Thyroid gland (tissue), 4 donors: ENCODE measurements around the gene MAD1L1. TPM values are rescaled to one million over a fixed set of nuclear protein-coding genes. Genes with fewer than 3 reads are reported as not detected.

Experiments used
- DNase-seq, 2 donors: peaks; one replicate each; pipeline ENCODE4 v3.0.0-alpha.2; 2019
- H3K27ac ChIP-seq, 3 donors: fragments of 200-600 bp; sonication (generic); 1 replicate in 2 of 3; 2 replicates in 1 of 3; pipeline ENCODE4 v1.5.1; 2016 to 2019; ENCODE audit warnings: mild to moderate bottlenecking in 1 of 3, moderate library complexity in 1 of 3
- H3K27me3 ChIP-seq: fragments of 200-600 bp; sonication (generic); one replicate; pipeline ENCODE4 v1.5.1; 2019
- H3K36me3 ChIP-seq, 2 donors: fragments of 200-600 bp; sonication (generic); one replicate each; pipeline ENCODE4 v1.5.1; 2016 to 2019
- H3K4me1 ChIP-seq, 2 donors: fragments of 200-600 bp; sonication (generic); one replicate each; pipeline ENCODE4 v1.5.1; 2017 to 2019
- H3K4me3 ChIP-seq, 3 donors: fragments of 200-600 bp; sonication (generic); replicated peaks in 1 of 3; 1 replicate in 2 of 3; 2 replicates in 1 of 3; pipeline ENCODE4 v1.5.1; 2016; ENCODE audit warnings: mild to moderate bottlenecking in 1 of 3
- H3K9me3 ChIP-seq: fragments of 200-600 bp; sonication (generic); one replicate; pipeline ENCODE4 v1.5.1; 2017
- POLR2A ChIP-seq, 2 donors: fragments of 450-650 bp; IDR thresholded peaks; one replicate each; pipeline ENCODE4 v1.6.1; 2017; ENCODE audit warnings: antibody characterized with exemption in 2 of 2, mild to moderate bottlenecking in 2 of 2, moderate library complexity in 1 of 2
- WGBS, 2 donors: methylation state at CpG; one replicate each; pipeline ENCODE4 v1.1.5; 2017; 5-methylcytosine and 5-hydroxymethylcytosine counted together
- intact Hi-C: fragments of 100-400 bp; cut with DNase I; formaldehyde crosslinking; loops from one replicate; pipeline ENCODE4 v1.15.1; 2023
- total RNA-seq, 4 donors: library from RNA; depleted of rRNA; stranded (reverse); fragments of >200 nt; gene quantifications; one replicate each; pipeline ENCODE4 v1.2.3, GENCODE V29; 2016
- TF ChIP-seq, protein P1 (sequence below), 6 experiments: fragments of 200-600 bp in 3 of 6; fragments of 450-650 bp in 3 of 6; sonication (generic) in 3 of 6; IDR thresholded peaks; one replicate each; pipeline ENCODE4 v1.5.1; 2016 to 2019; ENCODE audit warnings: antibody characterized with exemption in 6 of 6, mild to moderate bottlenecking in 2 of 6, inconsistent platforms in 1 of 6, moderate library complexity in 1 of 6

Gene MAD1L1
- total RNA-seq, 4 donors from 2014 or later: 27.4 to 38.6 (median 33.9) TPM

DNA sequence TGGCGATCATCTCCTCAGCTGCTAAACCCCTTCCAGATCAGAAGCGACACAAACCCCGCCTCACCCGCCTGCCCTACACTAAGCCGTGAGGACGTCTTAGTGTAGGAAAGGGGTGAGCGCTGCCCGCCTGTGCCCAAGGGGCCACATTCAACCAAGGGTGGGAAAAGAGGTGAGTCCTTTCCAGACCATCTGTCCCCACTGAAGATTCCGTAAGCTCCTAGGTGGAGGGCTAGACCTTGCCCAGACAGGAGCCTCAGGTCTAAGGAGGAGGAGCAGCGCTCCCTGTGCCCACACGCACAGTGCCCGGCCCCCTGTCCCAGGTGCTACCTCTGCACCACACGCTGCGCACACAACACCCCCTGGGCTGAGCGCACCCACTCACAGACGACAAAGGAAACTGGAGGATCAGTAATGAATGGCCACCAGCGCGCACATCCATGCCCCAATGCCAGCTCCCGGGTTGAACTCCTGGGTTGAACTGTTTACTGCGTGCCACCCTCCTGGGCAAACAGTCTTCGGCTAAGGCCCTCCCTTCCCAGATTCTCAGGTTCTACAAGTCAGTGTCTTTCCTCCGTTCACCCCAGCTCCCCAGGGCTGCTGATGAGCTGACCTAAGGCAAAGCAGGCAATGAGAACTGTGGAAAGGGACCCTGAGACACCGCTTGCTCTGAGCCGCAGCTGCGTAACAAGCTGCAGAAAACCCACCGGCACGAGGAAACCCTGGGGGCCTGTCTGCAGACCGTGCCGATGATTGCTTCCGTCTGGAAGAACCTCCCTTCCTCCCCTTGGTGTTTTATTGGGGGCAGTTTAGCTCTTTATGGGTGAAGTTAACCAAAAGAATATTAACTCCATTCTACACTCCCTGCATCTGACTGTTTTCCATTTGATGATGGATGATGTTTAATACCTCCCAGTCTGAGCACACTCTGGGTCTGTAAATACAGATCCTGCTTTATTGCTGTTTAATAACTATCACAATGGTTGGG is 185.9 kb downstream of the MAD1L1 start:
- intact Hi-C loops: no loop called here
- Histone ChIP-seq H3K27ac (no peak overlapping the region), H3K27me3 (no peaks in the 10 kb centered on the region), H3K36me3 (no peaks in the 10 kb centered on the region), H3K4me1 (no peaks in the 10 kb centered on the region), H3K9me3 (no peaks in the 10 kb centered on the region), H3K4me3 (no peak overlapping the region)
- 89 to 95% methylated on average over 29 to 30 of the region's 30 CpGs for WGBS, 2 donors
- no peak for DNase-seq
- TF ChIP-seq POLR2A (IDR thresholded peaks at IDR 0.05): no peak
- TF ChIP-seq, protein P1, sequence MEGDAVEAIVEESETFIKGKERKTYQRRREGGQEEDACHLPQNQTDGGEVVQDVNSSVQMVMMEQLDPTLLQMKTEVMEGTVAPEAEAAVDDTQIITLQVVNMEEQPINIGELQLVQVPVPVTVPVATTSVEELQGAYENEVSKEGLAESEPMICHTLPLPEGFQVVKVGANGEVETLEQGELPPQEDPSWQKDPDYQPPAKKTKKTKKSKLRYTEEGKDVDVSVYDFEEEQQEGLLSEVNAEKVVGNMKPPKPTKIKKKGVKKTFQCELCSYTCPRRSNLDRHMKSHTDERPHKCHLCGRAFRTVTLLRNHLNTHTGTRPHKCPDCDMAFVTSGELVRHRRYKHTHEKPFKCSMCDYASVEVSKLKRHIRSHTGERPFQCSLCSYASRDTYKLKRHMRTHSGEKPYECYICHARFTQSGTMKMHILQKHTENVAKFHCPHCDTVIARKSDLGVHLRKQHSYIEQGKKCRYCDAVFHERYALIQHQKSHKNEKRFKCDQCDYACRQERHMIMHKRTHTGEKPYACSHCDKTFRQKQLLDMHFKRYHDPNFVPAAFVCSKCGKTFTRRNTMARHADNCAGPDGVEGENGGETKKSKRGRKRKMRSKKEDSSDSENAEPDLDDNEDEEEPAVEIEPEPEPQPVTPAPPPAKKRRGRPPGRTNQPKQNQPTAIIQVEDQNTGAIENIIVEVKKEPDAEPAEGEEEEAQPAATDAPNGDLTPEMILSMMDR (IDR thresholded peaks at IDR 0.05): no peak

DNA sequence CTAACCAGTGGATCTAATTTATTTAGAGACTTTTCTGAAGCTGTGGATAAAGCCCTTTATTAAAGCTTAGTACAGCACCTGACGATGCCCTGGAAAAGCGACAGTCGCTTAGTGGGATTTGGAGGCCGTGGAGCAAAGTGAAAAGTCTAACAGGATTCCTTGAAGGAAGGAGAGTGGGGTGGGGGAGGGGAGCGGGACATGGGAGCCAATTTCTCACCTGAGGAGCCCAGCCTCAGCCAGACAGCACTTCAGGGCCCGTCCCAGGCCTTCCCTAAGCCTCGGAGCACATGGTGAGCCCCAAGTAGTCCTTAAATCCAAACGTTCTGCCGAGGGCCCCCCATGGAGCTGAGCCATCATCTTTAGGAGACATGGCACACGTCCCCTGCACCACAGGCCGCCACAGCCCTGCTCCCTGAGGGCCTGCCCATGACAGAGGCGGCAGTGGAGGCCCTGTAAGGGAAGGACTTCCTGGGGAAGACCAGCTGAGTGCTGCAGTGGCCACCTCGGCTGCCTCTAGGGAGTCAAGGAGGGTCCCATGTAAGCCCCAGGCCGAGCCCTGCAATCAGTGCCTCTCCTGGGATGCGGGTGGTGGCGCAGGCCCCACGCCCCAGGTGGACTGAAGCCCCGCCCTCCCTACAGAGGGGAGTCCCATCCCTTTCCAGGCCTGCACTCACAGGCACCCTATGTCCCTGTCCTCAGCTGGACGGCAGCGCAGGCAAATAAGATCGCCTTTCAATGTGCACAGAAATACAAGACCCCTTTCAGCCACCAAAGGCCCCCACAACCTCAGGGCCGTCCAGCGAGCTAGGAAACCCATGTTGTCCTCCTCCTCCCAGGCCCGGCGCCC is 187.0 kb downstream of the MAD1L1 start:
- Histone ChIP-seq H3K27ac (no peak overlapping the region), H3K4me3 (no peak overlapping the region), H3K27me3 (no peaks in the 10 kb centered on the region), H3K4me1 (no peaks in the 10 kb centered on the region), H3K36me3 (no peaks in the 10 kb centered on the region), H3K9me3 (no peaks in the 10 kb centered on the region)
- intact Hi-C loops: no loop called here
- TF ChIP-seq, protein P1 (IDR thresholded peaks at IDR 0.05): no peak
- WGBS, 2 donors: 87 to 93% methylated on average over 14 to 16 of the region's 25 CpGs
- DNase-seq: no peak

DNA sequence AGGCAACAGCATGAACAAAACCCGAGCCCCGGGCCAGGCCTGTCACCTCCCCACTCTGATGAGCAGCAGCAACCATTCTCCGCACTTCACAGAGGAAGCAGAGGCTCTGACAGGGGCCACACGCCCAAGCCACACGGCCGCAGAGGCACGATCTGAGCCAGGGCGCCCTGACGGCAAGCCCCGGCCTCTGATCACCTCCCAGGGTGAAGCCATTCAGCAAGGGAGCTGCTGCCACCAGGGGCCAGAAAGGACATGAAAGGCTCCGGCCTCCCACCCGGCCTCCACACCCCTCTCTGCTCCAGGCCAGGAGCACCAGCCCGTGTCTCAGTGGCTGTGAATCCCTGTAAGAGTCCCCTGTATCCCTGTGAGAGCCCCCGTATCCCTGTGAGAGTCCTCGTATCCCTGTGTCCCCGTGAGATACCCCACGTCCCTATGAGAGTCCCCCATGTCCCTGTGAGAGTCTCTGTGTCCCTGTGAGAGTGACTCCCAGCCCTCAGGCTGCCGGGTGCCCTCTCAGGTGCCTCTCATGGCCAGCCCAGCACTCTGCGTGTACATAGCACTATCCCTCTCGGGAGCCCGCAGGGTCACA is 187.8 kb downstream of the MAD1L1 start:
- Histone ChIP-seq H3K9me3 (no peaks in the 10 kb centered on the region), H3K27me3 (no peaks in the 10 kb centered on the region), H3K4me3 (no peak overlapping the region), H3K4me1 (no peaks in the 10 kb centered on the region), H3K36me3 (no peaks in the 10 kb centered on the region), H3K27ac (no peak overlapping the region)
- intact Hi-C loops: no loop called here
- WGBS, 2 donors: 91 to 96% methylated on average over 8 to 16 of the region's 21 CpGs
- TF ChIP-seq POLR2A (IDR thresholded peaks at IDR 0.05): no peak
- TF ChIP-seq, protein P1 (IDR thresholded peaks at IDR 0.05): no peak
- no peak for DNase-seq

DNA sequence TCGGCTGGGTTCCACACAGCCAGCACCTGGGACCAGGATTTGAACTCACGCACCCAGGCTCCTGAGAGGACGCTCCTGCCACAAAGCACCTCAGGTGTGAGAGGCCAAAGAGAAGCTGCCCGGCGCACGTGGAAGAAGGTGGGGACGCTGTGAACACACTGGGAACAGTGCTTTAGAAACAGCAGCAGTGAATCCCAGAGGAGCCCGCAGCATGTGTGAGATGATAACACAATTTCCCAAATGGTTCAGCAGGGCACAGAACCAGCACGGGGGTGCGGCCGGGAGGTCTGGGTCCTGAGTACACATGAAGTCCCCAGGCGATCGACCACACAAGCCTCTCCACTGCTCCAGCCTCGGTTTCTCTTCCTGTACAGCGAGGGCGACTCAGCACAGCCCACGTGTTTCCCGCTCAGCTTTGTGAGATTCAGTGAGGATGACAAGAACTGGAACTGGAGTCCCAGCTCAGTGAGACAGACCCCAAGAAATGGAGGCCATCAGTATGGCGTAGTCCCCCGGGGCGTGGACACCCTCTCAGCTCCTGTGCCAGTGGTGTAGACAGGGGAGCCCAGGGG is 188.3 kb downstream of the MAD1L1 start:
- 96% methylated on average over 18 to 21 of the region's 21 CpGs for WGBS, 2 donors
- Histone ChIP-seq H3K4me1 (no peaks in the 10 kb centered on the region), H3K27ac (no peak overlapping the region), H3K36me3 (no peaks in the 10 kb centered on the region), H3K4me3 (no peak overlapping the region), H3K27me3 (no peaks in the 10 kb centered on the region), H3K9me3 (no peaks in the 10 kb centered on the region)
- intact Hi-C loops: no loop called here
- TF ChIP-seq, protein P1 (IDR thresholded peaks at IDR 0.05): no peak
- no peak for TF ChIP-seq POLR2A (IDR thresholded peaks at IDR 0.05)
- DNase-seq: no peak
